ENCODE data around the gene BTBD3.

The BTBD3 gene

DNA sequence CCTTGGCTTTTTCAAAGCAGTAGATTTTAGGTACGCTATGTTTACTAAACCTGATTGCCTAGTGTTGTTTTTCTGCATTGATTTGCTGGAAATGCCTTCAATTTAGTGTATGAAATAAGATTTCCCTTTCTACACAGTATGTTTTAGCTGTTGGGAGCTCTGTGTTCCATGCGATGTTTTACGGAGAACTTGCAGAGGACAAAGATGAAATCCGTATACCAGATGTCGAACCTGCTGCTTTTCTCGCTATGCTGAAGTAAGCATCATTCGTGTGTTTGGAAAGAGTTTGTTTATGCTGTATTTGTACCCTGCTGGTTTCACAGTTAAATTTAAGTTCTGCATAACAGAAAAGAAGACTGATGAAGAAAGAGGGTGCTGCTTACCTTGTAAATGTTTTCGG, 1.9 kb downstream of the BTBD3 start:
- Histone ChIP-seq H3K4me1 (ENCODE audit: insufficient read depth, low read length) (peaks cover 26% of the 10 kb centered on the region), H3K9me3 (ENCODE audit: low read length) (no peaks in the 10 kb centered on the region), H3K9ac (ENCODE audit: low read length) (no peak overlapping the region), H3K4me3 (ENCODE audit: low read depth in 1 of 2, low read length in 2 of 2) (no peak overlapping the region), H3K36me3 (ENCODE audit: insufficient read depth, low read length) (peaks cover 14% of the 10 kb centered on the region), H3K27me3 (ENCODE audit: control insufficient read depth in 1 of 2, insufficient read depth in 2 of 2, low read length in 2 of 2) (no peaks in the 10 kb centered on the region), H3K27ac (ENCODE audit: low read depth, low read length) (no peak overlapping the region)

DNA sequence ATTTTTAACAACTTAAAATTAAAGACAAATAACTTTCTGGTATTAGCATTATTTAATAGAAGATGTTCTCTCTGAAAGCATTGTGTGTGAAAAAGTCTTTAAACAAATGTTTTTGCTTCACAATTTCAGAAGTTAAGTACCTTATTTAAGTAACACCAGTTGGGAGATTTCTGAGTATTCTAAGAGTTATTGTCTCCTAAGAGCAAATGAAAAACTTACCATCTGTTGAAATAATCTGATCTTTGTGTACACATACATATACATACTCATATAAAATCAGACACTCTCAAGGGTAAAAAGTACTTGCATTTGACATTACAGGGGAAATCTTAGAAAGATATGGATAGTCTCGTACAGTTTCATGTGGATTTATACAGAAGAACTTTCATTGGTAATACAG, 2.4 kb downstream of the BTBD3 start:
- H3K9ac ChIP-seq (ENCODE audit: low read length) = no peak overlapping the region
- no peaks in the 10 kb centered on the region for H3K9me3 ChIP-seq (ENCODE audit: low read length)
- no peaks in the 10 kb centered on the region for H3K27me3 ChIP-seq (ENCODE audit: control insufficient read depth in 1 of 2, insufficient read depth in 2 of 2, low read length in 2 of 2)
- H3K4me1 ChIP-seq (ENCODE audit: insufficient read depth, low read length) = peaks cover 30% of the 10 kb centered on the region
- no peak overlapping the region for H3K4me3 ChIP-seq (ENCODE audit: low read depth in 1 of 2, low read length in 2 of 2)
- H3K36me3 ChIP-seq (ENCODE audit: insufficient read depth, low read length) = peaks cover 14% of the 10 kb centered on the region
- no peak overlapping the region for H3K27ac ChIP-seq (ENCODE audit: low read depth, low read length)

DNA sequence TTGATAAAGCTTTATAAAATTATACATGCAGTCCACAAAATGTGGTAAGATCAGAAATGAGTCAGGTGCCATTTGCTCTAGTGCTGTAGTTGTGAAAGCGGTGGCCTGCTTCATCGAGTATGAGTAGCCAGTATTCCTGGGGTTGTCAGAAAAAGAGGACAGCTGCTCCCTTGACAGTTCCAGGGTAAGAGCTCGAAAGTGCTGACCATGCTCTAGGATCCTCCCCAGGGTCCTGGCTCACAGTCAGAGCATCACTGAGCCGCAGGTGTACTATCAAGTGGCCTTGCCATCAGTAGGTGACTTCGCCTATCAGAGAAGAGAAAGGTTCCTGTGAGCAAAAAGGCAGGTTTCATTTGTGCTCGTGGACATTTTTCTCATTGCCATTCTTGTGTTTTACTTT, 3.6 kb downstream of the BTBD3 start:
- H3K4me3 ChIP-seq (ENCODE audit: low read depth in 1 of 2, low read length in 2 of 2) = no peak overlapping the region
- H3K4me1 ChIP-seq (ENCODE audit: insufficient read depth, low read length) = peaks cover 35% of the 10 kb centered on the region
- H3K27me3 ChIP-seq (ENCODE audit: control insufficient read depth in 1 of 2, insufficient read depth in 2 of 2, low read length in 2 of 2) = no peaks in the 10 kb centered on the region
- H3K27ac ChIP-seq (ENCODE audit: low read depth, low read length) = no peak overlapping the region
- H3K9me3 ChIP-seq (ENCODE audit: low read length) = no peaks in the 10 kb centered on the region
- H3K9ac ChIP-seq (ENCODE audit: low read length) = no peak overlapping the region
- peaks cover 14% of the 10 kb centered on the region for H3K36me3 ChIP-seq (ENCODE audit: insufficient read depth, low read length)

DNA sequence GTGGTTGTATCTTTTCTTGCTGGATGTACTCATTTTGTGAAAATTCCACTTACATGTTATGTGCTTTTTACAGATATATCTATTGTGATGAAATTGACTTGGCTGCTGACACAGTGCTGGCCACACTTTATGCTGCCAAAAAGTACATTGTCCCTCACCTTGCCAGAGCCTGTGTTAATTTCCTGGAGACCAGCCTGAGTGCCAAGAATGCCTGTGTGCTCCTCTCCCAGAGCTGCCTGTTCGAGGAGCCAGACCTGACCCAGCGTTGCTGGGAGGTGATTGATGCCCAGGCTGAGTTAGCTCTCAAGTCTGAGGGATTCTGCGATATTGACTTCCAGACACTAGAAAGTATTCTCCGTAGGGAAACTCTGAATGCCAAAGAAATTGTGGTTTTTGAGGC, 4.9 kb downstream of the BTBD3 start:
- H3K27me3 ChIP-seq (ENCODE audit: control insufficient read depth in 1 of 2, insufficient read depth in 2 of 2, low read length in 2 of 2) = no peaks in the 10 kb centered on the region
- no peaks in the 10 kb centered on the region for H3K9me3 ChIP-seq (ENCODE audit: low read length)
- no peak overlapping the region for H3K27ac ChIP-seq (ENCODE audit: low read depth, low read length)
- H3K36me3 ChIP-seq (ENCODE audit: insufficient read depth, low read length) = peaks cover 14% of the 10 kb centered on the region
- H3K9ac ChIP-seq (ENCODE audit: low read length) = no peak overlapping the region
- no peak overlapping the region for H3K4me3 ChIP-seq (ENCODE audit: low read depth in 1 of 2, low read length in 2 of 2)
- peaks cover 24% of the 10 kb centered on the region for H3K4me1 ChIP-seq (ENCODE audit: insufficient read depth, low read length)

DNA sequence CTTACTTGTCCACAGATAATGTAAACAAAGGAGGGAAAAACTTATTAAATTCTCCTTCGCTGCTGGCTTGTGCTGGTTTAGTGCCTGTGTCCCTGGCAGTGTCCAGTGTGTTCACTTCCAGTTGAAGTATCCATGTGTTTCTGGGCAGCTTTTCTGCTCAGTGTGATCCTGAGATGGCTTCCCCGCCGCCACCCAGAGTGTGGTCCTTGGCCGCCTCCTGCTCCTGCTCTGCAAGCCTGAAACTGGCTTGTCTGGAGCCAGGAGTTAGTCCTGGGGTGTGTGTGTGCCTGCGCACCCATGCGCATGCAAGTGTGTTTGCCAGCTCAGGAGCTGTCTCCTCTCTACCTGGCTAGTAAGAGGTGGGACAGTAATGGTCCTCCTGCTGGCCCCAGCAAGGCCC, 7.2 kb downstream of the BTBD3 start:
- Histone ChIP-seq H3K36me3 (ENCODE audit: insufficient read depth, low read length) (peaks cover 14% of the 10 kb centered on the region), H3K9ac (ENCODE audit: low read length) (no peak overlapping the region), H3K4me3 (ENCODE audit: low read depth in 1 of 2, low read length in 2 of 2) (no peak overlapping the region), H3K9me3 (ENCODE audit: low read length) (no peaks in the 10 kb centered on the region), H3K27me3 (ENCODE audit: control insufficient read depth in 1 of 2, insufficient read depth in 2 of 2, low read length in 2 of 2) (no peaks in the 10 kb centered on the region), H3K4me1 (ENCODE audit: insufficient read depth, low read length) (peaks cover 9% of the 10 kb centered on the region), H3K27ac (ENCODE audit: low read depth, low read length) (no peak overlapping the region)

DNA sequence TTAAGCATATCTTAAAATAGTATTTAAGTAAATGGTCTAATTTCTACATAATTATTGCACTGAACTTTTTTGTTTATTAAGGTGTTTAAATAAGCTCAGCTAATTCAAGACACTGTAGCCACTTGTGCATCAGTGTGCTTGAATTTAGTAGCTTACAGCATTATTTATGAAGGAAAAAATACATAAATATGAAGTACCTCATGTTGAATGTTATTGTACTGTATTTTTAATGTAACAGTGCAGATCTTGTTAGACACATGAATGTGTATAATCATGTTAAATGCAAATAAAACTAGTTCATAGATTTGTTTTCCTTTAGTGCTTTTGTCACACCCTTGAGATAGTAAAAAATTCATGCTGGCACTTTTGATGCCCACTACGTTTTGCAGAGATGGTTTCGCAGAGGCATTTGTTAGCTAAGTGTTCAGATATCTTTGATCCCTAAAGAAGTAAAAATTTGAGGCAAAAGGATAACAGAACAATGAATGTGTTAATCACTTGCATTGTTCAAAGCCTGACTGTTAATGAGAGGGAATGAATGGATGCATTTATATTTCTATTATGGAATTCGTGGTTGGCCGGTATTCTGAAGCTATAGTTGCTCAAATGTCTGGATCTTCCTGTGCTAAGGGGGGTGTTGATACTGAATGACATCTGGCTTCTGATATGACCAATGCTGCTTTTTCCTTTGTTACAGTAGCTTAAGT, 8.8 kb downstream of the BTBD3 start:
- H3K27ac ChIP-seq (ENCODE audit: low read depth, low read length) = no peak overlapping the region
- no peaks in the 10 kb centered on the region for H3K9me3 ChIP-seq (ENCODE audit: low read length)
- no peaks in the 10 kb centered on the region for H3K27me3 ChIP-seq (ENCODE audit: control insufficient read depth in 1 of 2, insufficient read depth in 2 of 2, low read length in 2 of 2)
- peaks cover 9% of the 10 kb centered on the region for H3K4me1 ChIP-seq (ENCODE audit: insufficient read depth, low read length)
- no peak overlapping the region for H3K9ac ChIP-seq (ENCODE audit: low read length)
- H3K36me3 ChIP-seq (ENCODE audit: insufficient read depth, low read length) = peaks cover 14% of the 10 kb centered on the region
- H3K4me3 ChIP-seq (ENCODE audit: low read depth in 1 of 2, low read length in 2 of 2) = no peak overlapping the region

DNA sequence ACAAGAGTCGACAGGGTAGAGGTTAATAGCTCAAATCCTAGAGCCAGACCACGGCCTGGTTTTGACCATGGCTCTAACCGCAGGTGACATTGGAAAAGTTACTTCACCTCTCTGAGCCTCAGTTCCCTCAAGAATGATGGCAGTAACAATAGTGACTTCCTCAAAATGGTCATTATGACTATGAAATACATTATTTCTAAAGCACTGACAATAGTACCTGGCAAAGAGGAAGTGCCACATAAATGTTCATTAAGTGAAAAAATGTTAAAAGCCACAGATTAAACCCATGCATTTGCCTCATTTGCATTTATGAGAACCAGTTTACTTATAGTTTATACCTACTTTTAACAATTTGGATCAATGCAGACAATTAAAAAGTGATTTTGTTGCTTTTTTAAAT, 12.3 kb downstream of the BTBD3 start:
- Histone ChIP-seq H3K4me1 (ENCODE audit: insufficient read depth, low read length) (peaks cover 6% of the 10 kb centered on the region), H3K9me3 (ENCODE audit: low read length) (no peaks in the 10 kb centered on the region), H3K27ac (ENCODE audit: low read depth, low read length) (no peak overlapping the region), H3K4me3 (ENCODE audit: low read depth in 1 of 2, low read length in 2 of 2) (no peak overlapping the region), H3K9ac (ENCODE audit: low read length) (no peak overlapping the region), H3K27me3 (ENCODE audit: control insufficient read depth in 1 of 2, insufficient read depth in 2 of 2, low read length in 2 of 2) (no peaks in the 10 kb centered on the region), H3K36me3 (ENCODE audit: insufficient read depth, low read length) (no peaks in the 10 kb centered on the region)

DNA sequence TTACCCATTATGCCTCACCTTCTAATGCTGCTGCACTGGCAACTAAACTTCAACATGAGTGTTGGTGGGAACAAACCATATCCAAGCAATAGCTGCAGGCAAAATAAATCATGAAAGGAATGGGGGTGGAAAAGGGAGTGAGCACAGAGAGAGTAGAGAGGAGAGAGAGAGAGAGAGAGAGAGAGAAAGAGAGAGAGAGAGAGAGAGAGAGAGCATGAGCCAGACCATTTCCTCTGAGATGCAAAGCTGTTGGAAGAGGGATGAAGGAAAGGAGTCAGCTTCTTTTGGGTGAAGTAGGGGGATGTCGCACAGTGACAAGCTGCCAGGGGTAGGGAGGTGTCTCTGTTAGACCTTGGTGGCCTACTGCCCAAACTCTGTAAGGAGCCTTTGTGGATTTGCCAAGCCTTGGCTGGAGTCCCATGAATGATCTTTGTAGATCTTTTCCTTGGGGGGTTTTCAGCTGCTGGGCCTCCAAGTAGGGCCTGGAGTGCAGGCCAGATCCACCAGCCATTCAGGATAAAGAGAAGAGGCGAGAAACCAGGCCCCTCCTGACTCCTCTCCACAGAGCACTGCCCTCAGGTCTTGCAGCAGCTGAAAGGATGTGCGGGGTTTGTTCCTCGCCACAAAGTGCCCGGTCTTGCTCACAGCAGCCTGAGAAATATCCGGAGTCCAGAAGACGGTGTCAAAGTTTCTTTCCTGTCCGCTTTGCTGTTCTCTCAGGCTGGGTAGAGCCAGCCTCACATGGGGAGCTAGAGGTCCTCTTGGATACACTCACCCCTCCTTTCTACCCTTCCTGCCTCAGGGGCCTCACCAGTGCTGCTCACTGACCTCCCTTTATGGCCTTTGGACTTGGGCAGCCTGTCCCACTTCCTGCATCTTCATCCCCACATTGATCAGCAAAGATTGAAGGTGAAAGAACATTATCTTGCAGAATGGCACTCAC, 17.8 kb downstream of the BTBD3 start:
- no peak overlapping the region for H3K27ac ChIP-seq (ENCODE audit: low read depth, low read length)
- H3K4me3 ChIP-seq (ENCODE audit: low read depth in 1 of 2, low read length in 2 of 2) = no peak overlapping the region
- H3K27me3 ChIP-seq (ENCODE audit: control insufficient read depth in 1 of 2, insufficient read depth in 2 of 2, low read length in 2 of 2) = no peaks in the 10 kb centered on the region
- no peaks in the 10 kb centered on the region for H3K9me3 ChIP-seq (ENCODE audit: low read length)
- no peak overlapping the region for H3K9ac ChIP-seq (ENCODE audit: low read length)
- H3K4me1 ChIP-seq (ENCODE audit: insufficient read depth, low read length) = no peaks in the 10 kb centered on the region
- no peaks in the 10 kb centered on the region for H3K36me3 ChIP-seq (ENCODE audit: insufficient read depth, low read length)

DNA sequence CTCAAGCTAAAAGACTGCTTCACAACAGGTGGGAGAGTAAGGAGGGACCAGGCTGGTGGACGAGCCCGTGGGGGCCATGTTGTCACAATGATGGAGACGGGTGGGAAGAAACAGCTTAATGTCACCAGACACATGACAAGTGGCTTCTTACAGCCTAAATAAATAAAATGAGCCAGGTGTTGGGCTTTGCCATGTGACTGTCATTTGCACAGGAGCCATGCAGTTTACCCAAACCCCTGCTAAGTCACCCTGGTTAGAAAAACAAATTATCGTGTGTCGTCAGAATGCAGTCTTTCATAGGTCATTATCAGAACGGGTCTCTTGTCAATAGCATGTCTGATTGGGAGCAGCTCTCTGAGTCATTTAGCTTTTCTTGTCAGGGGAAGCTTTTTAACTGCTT, 18.5 kb downstream of the BTBD3 start:
- Histone ChIP-seq H3K27ac (ENCODE audit: low read depth, low read length) (no peak overlapping the region), H3K36me3 (ENCODE audit: insufficient read depth, low read length) (no peaks in the 10 kb centered on the region)

DNA sequence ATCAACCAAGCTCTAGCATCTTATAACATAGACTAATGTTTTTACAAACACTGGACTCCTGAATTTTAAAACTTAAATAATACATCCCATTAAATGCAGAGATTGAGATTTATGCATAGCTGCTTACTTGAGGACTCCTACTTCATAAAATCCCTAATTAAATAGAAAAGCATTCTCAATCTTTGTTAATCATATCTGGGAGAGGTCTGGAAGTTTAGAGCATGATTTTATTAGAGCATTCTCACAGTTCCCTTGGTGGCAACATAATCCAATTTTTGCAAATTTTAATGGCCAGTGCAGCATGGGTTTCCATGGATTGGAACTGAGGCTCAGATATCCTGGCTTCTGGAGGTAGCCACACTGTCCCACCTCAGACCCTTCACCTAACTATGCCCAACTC, 19.5 kb downstream of the BTBD3 start:
- Histone ChIP-seq H3K4me1 (ENCODE audit: insufficient read depth, low read length) (no peaks in the 10 kb centered on the region), H3K27me3 (ENCODE audit: control insufficient read depth in 1 of 2, insufficient read depth in 2 of 2, low read length in 2 of 2) (no peaks in the 10 kb centered on the region), H3K36me3 (ENCODE audit: insufficient read depth, low read length) (no peaks in the 10 kb centered on the region), H3K9ac (ENCODE audit: low read length) (no peak overlapping the region), H3K9me3 (ENCODE audit: low read length) (no peaks in the 10 kb centered on the region), H3K27ac (ENCODE audit: low read depth, low read length) (no peak overlapping the region), H3K4me3 (ENCODE audit: low read depth in 1 of 2, low read length in 2 of 2) (no peak overlapping the region)

More for the DNA sequence above, 18.5 kb downstream of the BTBD3 start:
- H3K4me3 ChIP-seq (ENCODE audit: low read depth in 1 of 2, low read length in 2 of 2) = no peak overlapping the region
- no peaks in the 10 kb centered on the region for H3K9me3 ChIP-seq (ENCODE audit: low read length)
- no peaks in the 10 kb centered on the region for H3K4me1 ChIP-seq (ENCODE audit: insufficient read depth, low read length)
- no peak overlapping the region for H3K9ac ChIP-seq (ENCODE audit: low read length)
- H3K27me3 ChIP-seq (ENCODE audit: control insufficient read depth in 1 of 2, insufficient read depth in 2 of 2, low read length in 2 of 2) = no peaks in the 10 kb centered on the region

DNA sequence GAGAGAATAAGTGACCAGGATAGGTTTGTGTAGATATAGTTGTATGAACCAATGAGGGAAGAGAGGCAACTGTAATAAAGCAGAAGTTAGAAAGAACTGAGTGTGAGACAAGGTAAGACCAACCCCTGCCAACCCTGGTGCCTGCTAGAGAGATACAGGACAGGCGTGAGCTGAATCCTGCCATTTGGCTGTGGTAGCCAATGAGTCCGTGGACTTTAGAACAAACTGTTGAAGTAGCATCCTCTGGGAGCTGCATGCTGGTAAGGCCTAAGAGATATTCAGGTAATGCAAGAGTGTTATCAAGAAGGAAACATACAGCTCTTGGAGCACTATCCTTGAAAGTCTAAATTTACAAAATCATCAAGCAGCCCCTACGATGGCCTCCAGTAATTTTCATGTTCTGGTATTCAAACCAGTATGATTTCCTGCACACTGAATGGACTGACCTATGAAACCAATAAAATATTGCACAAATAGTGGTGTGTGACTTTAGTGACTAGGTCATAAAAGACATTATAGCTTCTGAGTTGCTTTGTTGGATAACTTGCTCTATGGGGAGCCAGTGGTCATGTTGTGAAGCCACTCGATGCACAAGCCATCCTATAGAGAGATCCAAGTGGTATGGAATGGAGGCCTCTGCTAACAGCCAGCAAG, 24.0 kb downstream of the BTBD3 start:
- Histone ChIP-seq H3K9ac (ENCODE audit: low read length) (no peak overlapping the region), H3K27ac (ENCODE audit: low read depth, low read length) (no peak overlapping the region), H3K9me3 (ENCODE audit: low read length) (no peaks in the 10 kb centered on the region), H3K4me1 (ENCODE audit: insufficient read depth, low read length) (no peaks in the 10 kb centered on the region), H3K27me3 (ENCODE audit: control insufficient read depth in 1 of 2, insufficient read depth in 2 of 2, low read length in 2 of 2) (no peaks in the 10 kb centered on the region), H3K4me3 (ENCODE audit: low read depth in 1 of 2, low read length in 2 of 2) (no peak overlapping the region), H3K36me3 (ENCODE audit: insufficient read depth, low read length) (no peaks in the 10 kb centered on the region)
